RPMI7951 (cell line): ENCODE data around the gene DARS1. TPM values are rescaled to one million over a fixed set of nuclear protein-coding genes. Genes with fewer than 3 reads are reported as not detected.

Experiments used
- DNase-seq: peaks from one replicate; pipeline ENCODE4 v3.0.0-alpha.2; 2012; ENCODE audit warnings: low read depth
- total RNA-seq: library from RNA; depleted of rRNA; stranded (reverse); fragments of >200 nt; shearing (Covaris generic); gene quantifications from 2 replicates; pipeline ENCODE4 v1.2.3, GENCODE V29; 2014; rRNA removed

Gene DARS1
- total RNA-seq: 201 and 222 TPM in 2 replicates

DNA sequence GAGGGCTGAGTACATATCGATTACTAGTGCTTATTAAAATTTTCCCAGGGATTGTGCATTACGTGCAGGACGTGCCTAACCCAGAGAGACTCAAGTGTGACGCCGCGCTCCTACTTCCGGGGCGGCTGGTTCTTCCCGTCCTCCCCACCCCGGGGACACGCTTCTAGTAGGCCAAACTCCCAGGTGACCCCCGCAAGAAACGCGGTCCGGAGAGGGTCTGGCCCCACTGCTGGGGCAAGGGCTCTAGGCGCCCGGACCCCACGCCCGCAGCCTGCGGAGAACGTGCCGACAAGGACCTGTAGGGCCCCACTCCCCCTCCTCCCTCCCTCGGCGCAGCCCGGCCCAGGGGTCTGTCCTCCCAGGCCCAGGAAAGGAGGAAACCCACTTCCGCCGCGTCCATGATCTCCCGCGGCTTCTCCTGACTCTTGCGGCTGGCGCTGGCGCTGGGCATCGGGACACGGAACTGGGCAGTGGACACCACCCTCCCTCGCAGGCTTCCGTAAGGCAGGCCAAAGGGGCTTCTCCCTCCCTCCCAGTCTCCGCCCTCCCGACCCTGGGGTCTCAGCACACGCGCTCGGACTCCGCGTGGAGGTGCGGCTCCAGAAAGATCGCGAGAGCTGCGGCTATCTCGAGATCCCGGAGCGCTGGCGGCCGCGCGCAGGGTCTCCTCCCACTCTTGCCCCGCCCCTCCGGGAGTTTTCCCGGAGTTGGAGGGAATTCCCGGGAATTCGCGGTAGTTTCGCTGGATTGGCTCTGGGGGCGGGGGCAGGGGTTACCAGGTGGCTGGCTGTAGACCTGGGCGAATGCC, at the start of gene DARS1:
TSS of gene DARS1 (minus strand) at position 609 of the 808 bp plus-strand sequence. CDS start at position 451, 158 bp downstream.
- DNase-seq: peak; percentile 95

DNA sequence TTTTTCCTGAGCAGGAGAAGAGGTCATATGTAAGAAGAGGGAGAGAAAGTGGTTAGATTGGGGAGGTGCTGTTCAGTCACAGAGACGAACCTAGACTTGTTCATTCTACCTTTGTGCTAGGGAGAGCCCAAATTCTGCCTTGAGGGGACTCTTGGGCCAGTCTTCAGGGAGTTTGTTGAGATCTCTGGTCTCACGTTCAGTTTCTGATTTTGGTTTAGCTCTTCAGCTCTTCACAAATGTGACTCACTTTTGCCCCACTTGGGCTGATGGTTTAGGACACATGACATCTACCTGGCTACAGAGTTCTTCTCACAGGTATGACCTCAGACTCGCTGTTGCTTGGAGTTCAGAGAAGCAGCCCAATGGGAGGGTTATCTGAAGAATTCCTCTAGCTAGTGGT, 49.2 kb upstream of the DARS1 start:
- DNase-seq: no peak

- DNase-seq: no peak
Observed at GRCh38 chr2:136032817-136033535, 47.5 kb upstream of the DARS1 start.

- no peak for DNase-seq
Observed at GRCh38 chr2:136032192-136032591, 46.8 kb upstream of the DARS1 start.

GRCh38 chr2:136031711-136032110, 46.3 kb upstream of the DARS1 start:
- no peak for DNase-seq

GRCh38 chr2:136030406-136030805, 45.0 kb upstream of the DARS1 start:
- no peak for DNase-seq

DNA sequence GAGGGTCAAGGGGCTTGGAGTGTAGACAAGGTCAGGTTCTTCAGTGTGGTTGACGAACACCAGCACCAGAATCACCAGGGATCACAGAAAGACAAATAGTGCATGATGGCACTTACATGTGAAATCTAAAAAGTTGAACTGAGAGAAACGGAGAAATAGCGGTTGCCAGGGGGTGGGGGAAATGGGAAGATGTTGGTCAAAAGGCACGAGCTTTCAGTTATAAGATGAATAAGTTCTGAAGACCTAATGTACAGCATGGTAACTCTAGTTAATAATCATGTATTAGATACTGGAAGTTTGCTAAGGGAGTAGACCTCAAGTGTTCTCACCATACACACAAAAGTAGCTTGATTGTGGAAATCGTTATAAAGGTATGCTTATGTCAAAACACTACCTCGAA, 43.7 kb upstream of the DARS1 start:
- DNase-seq: no peak

DNA sequence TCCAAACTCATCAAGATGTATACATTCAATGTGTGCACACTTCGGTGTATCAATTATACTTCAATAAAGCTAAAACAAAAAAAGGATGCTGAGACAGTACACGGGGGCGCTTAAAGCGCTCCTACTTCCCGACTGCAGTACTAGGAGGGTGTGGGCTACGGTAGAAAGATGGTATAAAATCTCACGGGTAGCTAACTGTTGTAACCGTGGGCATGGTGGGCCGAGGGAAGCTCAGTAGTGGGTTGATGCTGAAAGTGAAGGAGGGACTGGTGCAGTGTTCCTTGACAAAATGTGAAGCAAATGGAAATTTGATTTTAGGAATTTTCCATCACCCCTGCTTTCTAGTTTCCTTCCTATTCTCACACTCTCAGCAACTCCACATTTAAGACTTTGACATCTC, 42.6 kb upstream of the DARS1 start:
- no peak for DNase-seq

DNA sequence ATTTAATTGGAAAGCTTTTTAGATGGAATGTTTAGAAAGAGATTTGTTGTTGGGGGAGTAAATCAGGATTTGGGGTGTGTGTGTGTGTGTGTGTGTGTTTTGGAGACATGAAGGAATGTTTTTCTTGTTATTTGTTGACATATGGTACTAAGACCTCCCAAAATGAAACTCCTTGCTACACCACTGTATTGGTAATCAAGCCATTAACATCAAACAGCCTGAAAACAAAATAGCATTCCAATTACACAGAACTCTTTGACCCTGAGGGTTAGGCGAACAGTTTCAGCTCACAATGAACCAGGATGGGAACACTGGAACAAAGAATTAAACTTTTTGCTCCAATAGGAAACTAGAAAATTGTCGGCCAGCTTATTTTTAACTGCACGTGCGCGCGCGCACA, 41.7 kb upstream of the DARS1 start:
- DNase-seq: no peak

DNA sequence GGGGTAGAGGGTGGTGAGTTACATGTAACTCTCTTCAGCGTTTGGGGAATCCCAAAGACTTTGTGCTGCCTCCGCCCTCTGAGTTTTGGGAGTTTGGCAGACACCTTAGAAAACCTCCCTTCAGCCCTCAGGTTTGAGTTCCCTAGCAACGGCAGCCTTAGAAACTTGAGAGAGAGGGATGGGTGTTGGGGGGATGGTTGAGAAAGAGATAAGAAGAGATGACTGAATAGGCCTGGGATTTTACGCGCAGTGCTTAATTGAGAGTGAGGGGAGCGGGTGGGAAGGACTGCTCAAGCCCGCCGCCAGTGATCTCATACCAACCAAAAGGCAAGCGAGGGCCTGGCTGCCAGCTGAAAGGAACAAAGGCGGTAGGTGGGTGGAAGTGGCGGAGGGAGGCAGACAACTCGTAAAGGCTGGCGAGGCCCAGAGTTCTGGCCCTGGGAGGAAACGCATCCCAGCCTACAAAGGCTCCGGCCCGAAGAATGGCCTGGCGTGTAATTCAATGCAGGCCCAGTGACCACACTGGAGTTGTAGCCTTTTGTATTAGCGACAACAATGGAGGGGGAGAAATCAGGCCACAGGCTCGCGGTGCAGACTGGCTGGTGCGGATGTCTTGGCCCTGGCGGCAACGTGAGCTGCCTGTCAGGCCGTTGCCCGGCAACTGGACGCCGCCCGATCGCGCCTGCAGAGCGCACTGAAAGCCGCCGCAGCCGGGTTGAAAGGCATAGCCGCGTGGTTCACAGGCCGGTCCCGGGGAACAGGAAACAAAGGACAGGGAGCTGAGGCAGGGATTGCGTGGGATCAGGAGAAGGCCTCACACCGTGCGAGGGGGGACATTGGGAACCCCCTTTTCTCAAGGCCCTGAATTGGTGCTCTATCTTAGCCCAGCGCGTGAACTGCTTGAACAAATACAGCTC, 39.9 kb upstream of the DARS1 start:
- no peak for DNase-seq

- DNase-seq: no peak
Observed at GRCh38 chr2:136024616-136025015, 39.2 kb upstream of the DARS1 start.

DNA sequence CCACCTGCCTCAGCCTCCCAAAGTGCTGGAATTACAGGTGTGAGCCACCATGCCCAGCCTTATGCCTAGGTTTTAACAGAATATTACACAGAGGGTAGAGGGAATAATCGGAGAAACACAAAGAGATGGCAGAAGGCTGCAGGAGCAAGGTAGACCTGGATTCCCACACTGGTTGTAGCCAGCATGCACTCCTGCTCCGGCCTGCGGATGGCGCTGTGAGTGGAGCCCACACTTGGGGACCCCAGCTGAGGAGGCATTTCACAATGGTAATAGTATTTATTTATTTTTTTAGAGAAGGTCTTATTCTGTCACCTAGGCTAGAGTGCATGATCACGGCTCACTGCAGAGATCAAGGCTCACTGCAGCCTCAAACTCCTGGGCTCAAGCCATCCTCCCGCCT, 38.8 kb upstream of the DARS1 start:
- no peak for DNase-seq

DNA sequence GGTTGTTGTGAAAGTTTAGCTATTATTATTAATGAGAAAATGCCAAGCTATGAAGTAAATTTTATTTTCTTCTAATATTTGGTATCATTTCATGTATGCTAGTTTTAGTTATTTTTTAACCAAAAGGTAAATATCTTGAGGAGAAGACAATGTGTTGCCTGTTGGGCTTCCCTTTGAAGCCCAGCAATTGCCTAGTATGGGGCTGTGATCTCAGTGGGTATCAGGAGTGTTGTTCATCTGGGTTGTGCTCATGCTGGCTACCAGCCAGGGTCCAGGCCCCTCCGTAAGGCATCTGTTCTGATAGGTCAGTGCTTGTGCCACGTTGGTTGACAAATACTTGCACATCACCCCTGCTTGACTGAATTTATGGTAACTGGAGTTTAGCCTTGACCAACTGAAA, 38.0 kb upstream of the DARS1 start:
- no peak for DNase-seq

DNA sequence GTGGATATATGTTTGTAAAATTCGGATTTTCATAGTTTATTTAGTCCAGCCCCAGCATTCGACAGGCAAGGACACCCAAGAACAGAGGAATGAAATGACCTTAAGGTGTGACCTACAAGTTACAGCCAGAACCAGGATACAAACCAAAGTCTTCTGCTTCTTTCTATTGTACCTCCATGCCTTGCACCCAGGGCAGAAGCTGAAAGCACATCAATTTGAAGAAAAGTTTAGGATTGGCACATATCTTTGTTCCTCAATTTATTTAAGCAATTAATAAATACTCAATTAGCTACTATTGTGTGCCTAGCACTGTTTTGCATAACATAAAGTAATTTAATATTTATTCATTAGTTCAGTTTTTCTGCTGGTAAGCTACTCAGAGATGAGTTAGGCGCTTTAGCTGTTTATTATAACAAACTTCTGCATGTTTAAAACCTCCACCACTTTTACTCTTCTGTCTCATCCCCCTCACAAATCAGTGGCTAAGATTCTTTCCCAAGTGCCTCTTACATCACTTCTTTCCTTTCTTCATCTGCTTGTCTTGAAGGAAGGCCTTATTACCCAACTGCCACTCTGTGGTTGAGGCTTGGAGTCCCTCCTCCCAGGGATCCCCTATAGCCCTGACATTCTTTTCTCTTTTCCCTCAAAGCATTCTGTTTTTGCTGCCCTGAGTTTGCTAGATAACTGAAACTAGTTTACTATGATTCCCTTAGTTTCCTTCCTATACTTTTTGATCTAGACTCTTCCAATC, 37.1 kb upstream of the DARS1 start:
- DNase-seq: no peak

DNA sequence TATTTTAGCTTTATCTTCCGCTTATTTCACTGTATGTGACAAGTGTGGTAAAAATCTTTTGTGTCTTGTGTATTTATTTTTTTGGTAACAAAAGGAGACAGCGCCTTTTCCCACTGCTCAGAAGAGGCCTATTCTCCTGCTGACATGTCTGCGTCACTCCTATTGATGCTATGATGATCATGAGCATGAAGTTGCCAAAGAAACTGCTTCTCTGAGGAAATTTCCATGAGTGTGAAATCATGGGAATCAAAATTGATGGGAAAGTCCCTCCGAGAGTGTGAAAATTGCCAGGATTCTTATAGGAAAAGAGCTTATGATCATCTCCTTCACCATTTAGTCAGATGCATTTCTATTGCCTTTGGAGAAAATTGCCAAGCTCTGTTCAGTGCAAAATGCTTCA, 36.5 kb upstream of the DARS1 start:
- no peak for DNase-seq

DNA sequence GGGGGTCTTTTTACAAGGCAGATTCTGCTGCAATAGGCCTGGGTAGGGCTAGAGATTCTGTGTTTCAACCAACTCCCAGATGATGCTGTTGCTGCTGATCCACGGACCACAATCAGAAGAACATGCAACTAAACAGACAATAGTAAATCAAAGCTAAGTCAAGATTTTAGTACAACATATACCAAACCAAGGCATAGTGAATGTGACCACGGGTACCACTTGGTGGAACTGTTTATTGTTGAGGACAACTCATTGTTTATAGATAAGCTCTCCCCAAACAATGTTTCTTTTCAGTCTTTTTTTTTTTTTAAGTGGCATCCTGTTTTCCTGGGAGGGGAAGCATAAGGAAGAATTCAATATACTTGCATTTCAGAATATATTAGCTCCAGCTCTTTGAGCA, 36.0 kb upstream of the DARS1 start:
- no peak for DNase-seq

DNA sequence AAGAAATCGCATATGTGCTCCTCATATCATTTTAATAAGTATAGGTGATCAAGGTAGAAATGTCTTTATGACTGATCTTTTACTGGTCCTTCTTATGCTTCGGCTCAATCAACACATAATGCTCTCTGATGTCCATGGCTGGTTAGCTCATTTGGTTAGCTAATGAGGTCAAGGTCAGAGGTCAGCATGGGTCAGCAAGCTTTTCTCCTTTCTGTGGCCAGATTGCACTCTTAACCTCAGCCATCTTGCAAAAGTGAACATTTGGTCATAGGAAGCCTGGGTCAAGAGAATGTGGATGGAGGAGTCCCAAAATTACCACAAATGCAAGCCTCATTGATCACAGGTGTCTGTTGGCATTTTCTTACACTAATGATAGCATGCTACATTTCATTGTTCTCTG, 35.4 kb upstream of the DARS1 start:
- no peak for DNase-seq

DNA sequence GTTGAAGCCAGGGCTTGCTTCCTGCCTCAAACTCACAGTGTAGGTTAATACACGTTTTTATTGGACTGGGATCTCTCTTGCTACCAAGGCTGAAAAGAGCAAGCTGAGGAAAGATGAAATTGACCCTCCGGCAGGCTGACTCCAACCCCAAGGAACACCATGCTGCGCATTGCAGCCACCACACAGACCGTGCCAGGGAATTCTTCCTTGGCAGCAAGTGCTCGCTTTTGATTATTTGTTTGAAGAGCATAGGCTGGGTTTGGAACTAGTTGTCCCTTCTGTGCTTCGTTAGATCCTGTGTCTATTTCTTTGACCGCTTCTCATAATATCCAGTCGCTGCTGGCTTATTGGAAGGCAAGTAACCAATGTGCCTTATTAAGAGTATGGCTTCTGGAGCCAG, 34.4 kb upstream of the DARS1 start:
- no peak for DNase-seq

DNA sequence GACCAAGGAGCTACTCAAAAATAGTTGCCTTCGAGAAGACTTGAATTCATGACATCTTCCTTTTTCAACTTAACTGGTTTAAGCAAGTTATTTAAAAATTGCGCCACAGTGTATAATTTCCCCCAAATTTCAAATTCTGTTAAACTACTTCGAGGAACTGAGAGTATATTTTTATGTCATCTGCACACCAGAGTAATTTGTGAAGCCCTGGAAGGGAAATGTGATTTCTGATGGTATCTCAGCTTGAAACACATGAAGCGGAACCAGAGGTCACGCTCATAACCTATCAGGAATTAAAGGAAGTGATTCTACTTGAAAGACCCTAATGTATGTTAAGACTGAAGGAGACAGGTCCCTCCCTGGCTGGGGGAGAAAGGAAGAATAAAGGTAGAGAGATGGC, 33.9 kb upstream of the DARS1 start:
- no peak for DNase-seq

- no peak for DNase-seq
Observed at GRCh38 chr2:136017786-136018185, 32.4 kb upstream of the DARS1 start.

GRCh38 chr2:136016836-136017235, 31.4 kb upstream of the DARS1 start:
- no peak for DNase-seq

GRCh38 chr2:136016427-136016826, 31.0 kb upstream of the DARS1 start:
- DNase-seq: no peak
